ENCODE results near the gene ENO1.

DNA sequence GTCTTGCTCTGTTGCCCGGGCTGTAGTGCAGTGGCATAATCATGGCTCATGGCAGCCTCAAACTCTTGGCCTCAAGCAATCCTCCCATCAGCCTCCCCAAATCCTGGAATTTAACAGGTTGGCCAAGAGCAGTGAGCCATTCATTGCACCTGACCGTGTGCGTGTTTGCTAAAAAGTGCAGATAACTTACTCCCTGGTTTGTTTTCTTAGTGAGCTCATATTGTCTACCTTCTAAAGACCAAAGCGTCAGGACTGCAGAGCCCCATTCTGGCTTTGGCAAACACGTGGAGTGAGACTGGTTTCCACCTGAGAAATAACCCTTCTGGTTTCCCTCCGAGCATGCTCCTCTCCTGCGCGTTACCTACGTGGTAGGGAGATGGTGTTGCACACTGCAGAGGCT is 35.0 kb upstream of the ENO1 start:
- TF ChIP-seq EZH2 (IDR thresholded peaks at IDR 0.05) (no peak), POLR2AphosphoS5 (IDR thresholded peaks at IDR 0.05; ENCODE audit: borderline replicate concordance, low read depth, low read length) (no peak)
